ENCODE measurements around the gene TTC36.

- TF ChIP-seq, protein P1, sequence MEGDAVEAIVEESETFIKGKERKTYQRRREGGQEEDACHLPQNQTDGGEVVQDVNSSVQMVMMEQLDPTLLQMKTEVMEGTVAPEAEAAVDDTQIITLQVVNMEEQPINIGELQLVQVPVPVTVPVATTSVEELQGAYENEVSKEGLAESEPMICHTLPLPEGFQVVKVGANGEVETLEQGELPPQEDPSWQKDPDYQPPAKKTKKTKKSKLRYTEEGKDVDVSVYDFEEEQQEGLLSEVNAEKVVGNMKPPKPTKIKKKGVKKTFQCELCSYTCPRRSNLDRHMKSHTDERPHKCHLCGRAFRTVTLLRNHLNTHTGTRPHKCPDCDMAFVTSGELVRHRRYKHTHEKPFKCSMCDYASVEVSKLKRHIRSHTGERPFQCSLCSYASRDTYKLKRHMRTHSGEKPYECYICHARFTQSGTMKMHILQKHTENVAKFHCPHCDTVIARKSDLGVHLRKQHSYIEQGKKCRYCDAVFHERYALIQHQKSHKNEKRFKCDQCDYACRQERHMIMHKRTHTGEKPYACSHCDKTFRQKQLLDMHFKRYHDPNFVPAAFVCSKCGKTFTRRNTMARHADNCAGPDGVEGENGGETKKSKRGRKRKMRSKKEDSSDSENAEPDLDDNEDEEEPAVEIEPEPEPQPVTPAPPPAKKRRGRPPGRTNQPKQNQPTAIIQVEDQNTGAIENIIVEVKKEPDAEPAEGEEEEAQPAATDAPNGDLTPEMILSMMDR (conservative IDR thresholded peaks at IDR 0.05; ENCODE audit: low read depth, low read length) = no peak
- no peak for TF ChIP-seq FOS (IDR thresholded peaks at IDR 0.05; ENCODE audit: low read depth, low read length)
- TF ChIP-seq CEBPB (IDR thresholded peaks at IDR 0.05; ENCODE audit: low read depth, low read length) = no peak
- peak; percentile 66; the same call in 1 of the 2 replicates for TF ChIP-seq MAZ (IDR thresholded peaks at IDR 0.05; ENCODE audit: borderline replicate concordance, low read depth, low read length)
- no peak for TF ChIP-seq BHLHE40 (IDR thresholded peaks at IDR 0.05; ENCODE audit: low read depth, low read length)
- TF ChIP-seq RFX5 (IDR thresholded peaks at IDR 0.05; ENCODE audit: low read depth, low read length) = no peak
- peak; percentile 89 for TF ChIP-seq POLR2A (IDR thresholded peaks at IDR 0.05; ENCODE audit: low read depth, low read length)
- TF ChIP-seq, protein P2, sequence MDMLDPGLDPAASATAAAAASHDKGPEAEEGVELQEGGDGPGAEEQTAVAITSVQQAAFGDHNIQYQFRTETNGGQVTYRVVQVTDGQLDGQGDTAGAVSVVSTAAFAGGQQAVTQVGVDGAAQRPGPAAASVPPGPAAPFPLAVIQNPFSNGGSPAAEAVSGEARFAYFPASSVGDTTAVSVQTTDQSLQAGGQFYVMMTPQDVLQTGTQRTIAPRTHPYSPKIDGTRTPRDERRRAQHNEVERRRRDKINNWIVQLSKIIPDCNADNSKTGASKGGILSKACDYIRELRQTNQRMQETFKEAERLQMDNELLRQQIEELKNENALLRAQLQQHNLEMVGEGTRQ (IDR thresholded peaks at IDR 0.05; ENCODE audit: low read depth, low read length) = no peak
- TF ChIP-seq, protein P3, sequence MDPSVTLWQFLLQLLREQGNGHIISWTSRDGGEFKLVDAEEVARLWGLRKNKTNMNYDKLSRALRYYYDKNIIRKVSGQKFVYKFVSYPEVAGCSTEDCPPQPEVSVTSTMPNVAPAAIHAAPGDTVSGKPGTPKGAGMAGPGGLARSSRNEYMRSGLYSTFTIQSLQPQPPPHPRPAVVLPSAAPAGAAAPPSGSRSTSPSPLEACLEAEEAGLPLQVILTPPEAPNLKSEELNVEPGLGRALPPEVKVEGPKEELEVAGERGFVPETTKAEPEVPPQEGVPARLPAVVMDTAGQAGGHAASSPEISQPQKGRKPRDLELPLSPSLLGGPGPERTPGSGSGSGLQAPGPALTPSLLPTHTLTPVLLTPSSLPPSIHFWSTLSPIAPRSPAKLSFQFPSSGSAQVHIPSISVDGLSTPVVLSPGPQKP (IDR thresholded peaks at IDR 0.05; ENCODE audit: borderline replicate concordance, low read depth, low read length) = no peak
Measured at GRCh38 chr11:118572061-118572980, 45.0 kb downstream of the TTC36 start, which contains the start of gene ARCN1.

Data from IMR-90 (cell line).